H1 (cell line): Measurements from ENCODE around the gene BSG.
"Not testable (repeated sequence)": the region's sequence is repeated elsewhere in the genome, so short reads cannot be mapped to it uniquely, and the experiment has no call there.

Source experiments
- ATF2 ChIP-seq: IDR thresholded peaks from 2 replicates; pipeline ENCODE4 v1.6.1; 2012; ENCODE audit warnings: low read length, inconsistent platforms
- BRCA1 ChIP-seq: IDR thresholded peaks from 2 replicates; pipeline ENCODE4 v1.6.1; 2012; ENCODE audit warnings: low read depth, low read length, improper control_type of control experiment
- CBX5 ChIP-seq: fragments of 300-800, 300-1000 bp; sonication (generic); IDR thresholded peaks from 2 replicates; pipeline ENCODE4 v1.7.1; 2016; ENCODE audit warnings: antibody characterized with exemption, low read length, low read depth
- CHD7 ChIP-seq: fragments of 300-600 bp; sonication (generic); IDR thresholded peaks from 2 replicates; pipeline ENCODE4 v1.7.1; 2012; ENCODE audit warnings: low read length, moderate library complexity, mild to moderate bottlenecking, inconsistent platforms; ENCODE audit not compliant: insufficient replicate concordance
- CREB1 ChIP-seq: IDR thresholded peaks from 2 replicates; pipeline ENCODE4 v1.6.1; 2012; ENCODE audit warnings: inconsistent platforms
- CTCF ChIP-seq, 3 experiments: IDR thresholded peaks; 1 replicate in 2 of 3; 2 replicates in 1 of 3; pipeline versions ENCODE4 v1.5.1 to v1.6.1; 2011; ENCODE audit warnings: low read length in 3 of 3, mild to moderate bottlenecking in 3 of 3, inconsistent platforms in 2 of 3, low read depth in 1 of 3, moderate library complexity in 1 of 3; ENCODE audit not compliant: insufficient read depth in 1 of 3; ENCODE audit errors: control extremely low read depth in 1 of 3
- E2F6 ChIP-seq: IDR thresholded peaks from 2 replicates; pipeline ENCODE4 v1.6.1; 2012; ENCODE audit warnings: inconsistent platforms
- EZH2 ChIP-seq: fragments of 200-600 bp; sonication (generic); IDR thresholded peaks from 2 replicates; pipeline ENCODE4 v1.7.1; 2012; ENCODE audit warnings: low read depth, mild to moderate bottlenecking, moderate library complexity, low read length, inconsistent platforms; ENCODE audit not compliant: severe bottlenecking
- MAX ChIP-seq: IDR thresholded peaks from 2 replicates; pipeline ENCODE4 v1.6.1; 2012; ENCODE audit warnings: inconsistent platforms
- POLR2A ChIP-seq, 2 experiments: IDR thresholded peaks; 1 replicate in 1 of 2; 2 replicates in 1 of 2; pipeline ENCODE4 v1.6.1; 2011; ENCODE audit warnings: low read depth in 2 of 2, low read length in 2 of 2, mild to moderate bottlenecking in 2 of 2; ENCODE audit errors: control extremely low read depth in 1 of 2
- POLR2AphosphoS5 ChIP-seq: IDR thresholded peaks from 2 replicates; pipeline ENCODE4 v1.6.1; 2011; ENCODE audit warnings: low read depth, low read length
- SP4 ChIP-seq: IDR thresholded peaks from 2 replicates; pipeline ENCODE4 v1.6.1; 2012; ENCODE audit warnings: low read length, inconsistent platforms
- YY1 ChIP-seq: IDR thresholded peaks from 2 replicates; pipeline ENCODE4 v1.6.1; 2011; ENCODE audit warnings: low read depth, mild to moderate bottlenecking, low read length

GRCh38 chr19:603302-603639 is 30.9 kb downstream of the BSG start:
- not testable (repeated sequence) for TF ChIP-seq EZH2; CHD7; SP4; CTCF (IDR thresholded peaks at IDR 0.05; ENCODE audit: control extremely low read depth in 1 of 3, insufficient read depth in 1 of 3, low read depth in 1 of 3, low read length in 3 of 3); CBX5; POLR2AphosphoS5; POLR2A (IDR thresholded peaks at IDR 0.05; ENCODE audit: control extremely low read depth in 1 of 2, low read depth in 2 of 2, low read length in 2 of 2); E2F6; MAX; BRCA1; ATF2; YY1; CREB1
